H1 (cell line): ENCODE results near the gene SH3PXD2A.

ENCODE experiments used
- CREB1 ChIP-seq: IDR thresholded peaks from 2 replicates; pipeline ENCODE4 v1.6.1; 2012; ENCODE audit warnings: inconsistent platforms
- SIN3A ChIP-seq, 2 experiments: IDR thresholded peaks in 1 of 2; conservative IDR thresholded peaks in 1 of 2; 2 replicates each; pipeline ENCODE4 v1.6.1; 2011 to 2012; ENCODE audit warnings: low read length in 2 of 2, improper control_type of control experiment in 1 of 2, low read depth in 1 of 2, mild to moderate bottlenecking in 1 of 2

DNA sequence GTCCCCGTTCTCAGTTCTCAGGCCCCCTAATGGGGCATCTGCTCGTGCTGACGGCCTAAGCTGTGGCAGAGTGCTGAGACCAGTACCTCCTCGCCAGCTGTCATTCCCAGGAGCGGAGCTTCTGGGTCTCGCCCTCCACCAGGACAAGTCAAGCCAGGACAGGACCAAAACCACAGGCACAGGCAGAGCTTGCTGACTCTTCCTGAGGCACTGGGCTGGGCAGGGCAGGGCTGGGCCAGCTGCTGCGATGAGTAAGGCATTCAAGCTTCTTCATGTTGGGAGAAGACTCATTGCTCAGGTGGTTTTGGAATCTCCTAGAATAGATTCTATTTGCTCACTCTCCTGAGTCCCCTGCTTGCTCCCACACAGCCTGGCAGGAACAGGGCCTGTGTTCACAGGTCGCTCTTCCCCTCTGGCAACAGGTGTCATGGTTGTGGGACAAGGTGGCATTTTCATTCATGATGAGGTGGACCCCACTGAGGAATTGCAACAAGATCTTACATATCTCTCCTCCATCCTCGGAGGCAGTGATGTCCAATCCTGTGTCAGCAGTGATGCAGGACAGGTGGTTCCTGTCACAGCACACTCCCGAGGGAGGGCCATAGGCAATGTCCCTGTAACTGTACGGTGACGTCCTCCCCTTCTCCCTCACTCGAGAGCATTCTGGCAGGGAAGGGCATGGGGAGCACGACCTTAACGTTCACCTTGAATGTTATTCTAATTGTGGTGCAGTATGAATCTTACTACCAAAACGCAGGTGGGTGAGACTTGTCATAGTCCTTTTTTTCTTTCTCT is 17.0 kb upstream of the SH3PXD2A start:
- no peak for TF ChIP-seq CREB1
- TF ChIP-seq SIN3A (conservative IDR thresholded peaks at IDR 0.05 in 1 of 2, IDR thresholded peaks at IDR 0.05 in 1 of 2; ENCODE audit: low read depth in 1 of 2, low read length in 2 of 2): no peak
